ENCODE measurements around the gene PWWP3B.

GRCh38 chrX:106203315-106203714, 35.2 kb downstream of the PWWP3B start:
- TF ChIP-seq CTCF (IDR thresholded peaks at IDR 0.05) (no peak), POLR2AphosphoS5 (IDR thresholded peaks at IDR 0.05) (no peak)
